ENCODE measurements around the gene OR1Q1.

- TF ChIP-seq, protein P1, sequence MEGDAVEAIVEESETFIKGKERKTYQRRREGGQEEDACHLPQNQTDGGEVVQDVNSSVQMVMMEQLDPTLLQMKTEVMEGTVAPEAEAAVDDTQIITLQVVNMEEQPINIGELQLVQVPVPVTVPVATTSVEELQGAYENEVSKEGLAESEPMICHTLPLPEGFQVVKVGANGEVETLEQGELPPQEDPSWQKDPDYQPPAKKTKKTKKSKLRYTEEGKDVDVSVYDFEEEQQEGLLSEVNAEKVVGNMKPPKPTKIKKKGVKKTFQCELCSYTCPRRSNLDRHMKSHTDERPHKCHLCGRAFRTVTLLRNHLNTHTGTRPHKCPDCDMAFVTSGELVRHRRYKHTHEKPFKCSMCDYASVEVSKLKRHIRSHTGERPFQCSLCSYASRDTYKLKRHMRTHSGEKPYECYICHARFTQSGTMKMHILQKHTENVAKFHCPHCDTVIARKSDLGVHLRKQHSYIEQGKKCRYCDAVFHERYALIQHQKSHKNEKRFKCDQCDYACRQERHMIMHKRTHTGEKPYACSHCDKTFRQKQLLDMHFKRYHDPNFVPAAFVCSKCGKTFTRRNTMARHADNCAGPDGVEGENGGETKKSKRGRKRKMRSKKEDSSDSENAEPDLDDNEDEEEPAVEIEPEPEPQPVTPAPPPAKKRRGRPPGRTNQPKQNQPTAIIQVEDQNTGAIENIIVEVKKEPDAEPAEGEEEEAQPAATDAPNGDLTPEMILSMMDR (IDR thresholded peaks at IDR 0.05) = no peak
- TF ChIP-seq POLR2A (IDR thresholded peaks at IDR 0.05) = no peak
Measured at GRCh38 chr9:122619996-122620395, 5.5 kb downstream of the OR1Q1 start.
